Measurements from ENCODE around the gene SPATA9. TPM values are rescaled to one million over a fixed set of nuclear protein-coding genes. Genes with fewer than 3 reads are reported as not detected.

Gene SPATA9
- total and polyA plus RNA-seq, 2 of the 13 experiments (the other 11 are each of a cell fraction or from before 2014, with no cell fraction given), result not detected

DNA sequence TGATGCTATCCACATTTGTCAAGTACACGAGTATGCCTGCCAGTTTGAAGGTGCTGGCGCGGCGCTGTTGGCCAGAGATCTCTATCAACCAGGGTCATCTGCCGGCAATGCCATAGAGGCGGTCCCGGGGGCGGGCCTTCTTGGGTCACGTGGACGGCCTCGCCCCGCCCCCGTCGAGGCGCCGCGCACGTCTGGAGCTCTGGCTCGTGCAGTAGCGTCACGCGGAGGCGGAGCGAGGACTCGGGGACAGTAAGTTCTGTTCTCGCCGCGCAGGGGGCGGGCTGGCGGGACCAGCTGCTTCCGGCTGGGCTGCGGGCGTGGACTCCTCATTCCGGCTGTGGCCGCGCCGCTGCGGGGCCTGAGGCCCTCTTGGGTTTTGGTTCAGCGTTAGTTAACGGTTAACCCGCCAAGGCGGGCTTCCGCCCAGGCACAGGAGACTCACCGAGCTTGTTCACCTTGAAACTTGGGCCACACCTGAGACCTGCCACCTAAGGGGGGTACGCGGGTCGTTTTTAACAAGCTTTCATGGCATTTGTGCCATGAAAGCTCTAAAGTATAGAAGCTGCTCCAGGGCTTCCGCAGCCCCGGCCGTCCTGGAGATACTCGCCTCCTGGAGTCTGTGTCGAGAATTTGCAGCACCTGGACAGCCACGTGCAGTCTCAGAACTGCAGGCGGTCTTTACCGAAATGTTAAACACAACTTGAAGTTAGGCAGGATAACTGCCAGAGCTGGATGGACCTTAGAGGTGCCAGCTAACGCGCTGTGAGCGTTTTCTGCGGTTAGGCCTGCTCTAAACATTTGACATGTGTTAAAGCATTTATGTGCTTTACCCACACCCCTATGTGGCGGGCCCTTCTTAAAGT is 36.0 kb downstream of the SPATA9 start, which contains the start of gene RFESD (continued):
- peak; percentile 55; the same call in 1 of the 2 replicates for TF ChIP-seq ZHX2 (IDR thresholded peaks at IDR 0.05; ENCODE audit: low read depth)
- no peak for TF ChIP-seq ZHX2 (CRISPR knock-in tag; IDR thresholded peaks at IDR 0.05; ENCODE audit: borderline replicate concordance)
- TF ChIP-seq, protein P1, sequence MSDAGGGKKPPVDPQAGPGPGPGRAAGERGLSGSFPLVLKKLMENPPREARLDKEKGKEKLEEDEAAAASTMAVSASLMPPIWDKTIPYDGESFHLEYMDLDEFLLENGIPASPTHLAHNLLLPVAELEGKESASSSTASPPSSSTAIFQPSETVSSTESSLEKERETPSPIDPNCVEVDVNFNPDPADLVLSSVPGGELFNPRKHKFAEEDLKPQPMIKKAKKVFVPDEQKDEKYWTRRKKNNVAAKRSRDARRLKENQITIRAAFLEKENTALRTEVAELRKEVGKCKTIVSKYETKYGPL (CRISPR knock-in tag; IDR thresholded peaks at IDR 0.05), result 0 out of 2 replicates have a peak, but pooled peaks have one; percentile 37
- TF ChIP-seq, protein P2, sequence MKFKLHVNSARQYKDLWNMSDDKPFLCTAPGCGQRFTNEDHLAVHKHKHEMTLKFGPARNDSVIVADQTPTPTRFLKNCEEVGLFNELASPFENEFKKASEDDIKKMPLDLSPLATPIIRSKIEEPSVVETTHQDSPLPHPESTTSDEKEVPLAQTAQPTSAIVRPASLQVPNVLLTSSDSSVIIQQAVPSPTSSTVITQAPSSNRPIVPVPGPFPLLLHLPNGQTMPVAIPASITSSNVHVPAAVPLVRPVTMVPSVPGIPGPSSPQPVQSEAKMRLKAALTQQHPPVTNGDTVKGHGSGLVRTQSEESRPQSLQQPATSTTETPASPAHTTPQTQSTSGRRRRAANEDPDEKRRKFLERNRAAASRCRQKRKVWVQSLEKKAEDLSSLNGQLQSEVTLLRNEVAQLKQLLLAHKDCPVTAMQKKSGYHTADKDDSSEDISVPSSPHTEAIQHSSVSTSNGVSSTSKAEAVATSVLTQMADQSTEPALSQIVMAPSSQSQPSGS (CRISPR knock-in tag; IDR thresholded peaks at IDR 0.05), result peak; percentile 83; the same call in 1 of the 2 replicates
- TF ChIP-seq KLF11 (CRISPR knock-in tag; IDR thresholded peaks at IDR 0.05), result 0 out of 2 replicates have a peak, but pooled peaks have one; percentile 83
- peak; percentile 72; the same call in 1 of the 2 replicates for TF ChIP-seq ZNF782 (CRISPR knock-in tag; IDR thresholded peaks at IDR 0.05; ENCODE audit: borderline replicate concordance)
- peak; percentile 68; the same call in 1 of the 2 replicates for TF ChIP-seq ZKSCAN8 (CRISPR knock-in tag; IDR thresholded peaks at IDR 0.05; ENCODE audit: borderline replicate concordance)
- peak; percentile 89 for TF ChIP-seq PHF21A (CRISPR knock-in tag; IDR thresholded peaks at IDR 0.05)
- peak; percentile 71; the same call in 1 of the 2 replicates for TF ChIP-seq TMF1 (CRISPR knock-in tag; IDR thresholded peaks at IDR 0.05; ENCODE audit: low read depth)
- TF ChIP-seq BCL3 (CRISPR knock-in tag; IDR thresholded peaks at IDR 0.05), result peak; percentile 54
- TF ChIP-seq, protein P3, sequence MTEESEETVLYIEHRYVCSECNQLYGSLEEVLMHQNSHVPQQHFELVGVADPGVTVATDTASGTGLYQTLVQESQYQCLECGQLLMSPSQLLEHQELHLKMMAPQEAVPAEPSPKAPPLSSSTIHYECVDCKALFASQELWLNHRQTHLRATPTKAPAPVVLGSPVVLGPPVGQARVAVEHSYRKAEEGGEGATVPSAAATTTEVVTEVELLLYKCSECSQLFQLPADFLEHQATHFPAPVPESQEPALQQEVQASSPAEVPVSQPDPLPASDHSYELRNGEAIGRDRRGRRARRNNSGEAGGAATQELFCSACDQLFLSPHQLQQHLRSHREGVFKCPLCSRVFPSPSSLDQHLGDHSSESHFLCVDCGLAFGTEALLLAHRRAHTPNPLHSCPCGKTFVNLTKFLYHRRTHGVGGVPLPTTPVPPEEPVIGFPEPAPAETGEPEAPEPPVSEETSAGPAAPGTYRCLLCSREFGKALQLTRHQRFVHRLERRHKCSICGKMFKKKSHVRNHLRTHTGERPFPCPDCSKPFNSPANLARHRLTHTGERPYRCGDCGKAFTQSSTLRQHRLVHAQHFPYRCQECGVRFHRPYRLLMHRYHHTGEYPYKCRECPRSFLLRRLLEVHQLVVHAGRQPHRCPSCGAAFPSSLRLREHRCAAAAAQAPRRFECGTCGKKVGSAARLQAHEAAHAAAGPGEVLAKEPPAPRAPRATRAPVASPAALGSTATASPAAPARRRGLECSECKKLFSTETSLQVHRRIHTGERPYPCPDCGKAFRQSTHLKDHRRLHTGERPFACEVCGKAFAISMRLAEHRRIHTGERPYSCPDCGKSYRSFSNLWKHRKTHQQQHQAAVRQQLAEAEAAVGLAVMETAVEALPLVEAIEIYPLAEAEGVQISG (CRISPR knock-in tag; IDR thresholded peaks at IDR 0.05), result peak; percentile 83
- no peak for TF ChIP-seq RORA (CRISPR knock-in tag; IDR thresholded peaks at IDR 0.05)
- TF ChIP-seq THRA (CRISPR knock-in tag; IDR thresholded peaks at IDR 0.05; ENCODE audit: borderline replicate concordance), result peak; percentile 15; the same call in 1 of the 2 replicates
- peak; percentile 76 for TF ChIP-seq MIXL1 (CRISPR knock-in tag; IDR thresholded peaks at IDR 0.05)
